Mesendoderm (in vitro differentiated cells): ENCODE measurements around the gene BFSP2.
A peak's percentile ranks its signal among the peaks of the same experiment; 100 is the strongest.
"Not testable (repeated sequence)": the region's sequence is repeated elsewhere in the genome, so short reads cannot be mapped to it uniquely, and the experiment has no call there.

Experiments used
- DNase-seq: peaks from one replicate; pipeline ENCODE4 v3.0.0; 2013
- H2AK5ac ChIP-seq: 2 replicates; pipeline ENCODE4 v1.6.1; 2013; ENCODE audit warnings: low read length, inconsistent platforms
- H2BK120ac ChIP-seq: 2 replicates; pipeline ENCODE4 v1.6.1; 2013; ENCODE audit warnings: low read depth, mild to moderate bottlenecking, low read length, moderate library complexity, mixed read lengths
- H2BK15ac ChIP-seq: replicated peaks from 2 replicates; pipeline ENCODE4 v1.6.1; 2013; ENCODE audit warnings: low read depth, mild to moderate bottlenecking, moderate library complexity
- H2BK5ac ChIP-seq: 2 replicates; pipeline ENCODE4 v1.6.1; 2013; ENCODE audit warnings: low read length, inconsistent platforms
- H3K18ac ChIP-seq: 2 replicates; pipeline ENCODE4 v1.6.1; 2013; ENCODE audit warnings: mild to moderate bottlenecking, low read length, mixed read lengths
- H3K23ac ChIP-seq: one replicate; pipeline ENCODE4 v1.6.1; 2013; ENCODE audit warnings: low read length
- H3K27ac ChIP-seq: 2 replicates; pipeline ENCODE4 v1.5.1; 2013; ENCODE audit warnings: low read depth, mild to moderate bottlenecking, inconsistent platforms, low read length, moderate library complexity
- H3K27me3 ChIP-seq: 2 replicates; pipeline ENCODE4 v1.6.1; 2013; ENCODE audit warnings: low read length, control low read depth, mild to moderate bottlenecking, inconsistent platforms; ENCODE audit not compliant: insufficient read depth, poor library complexity
- H3K36me3 ChIP-seq: 2 replicates; pipeline ENCODE4 v1.6.1; 2013; ENCODE audit warnings: low read length, inconsistent platforms; ENCODE audit not compliant: control insufficient read depth, insufficient read depth
- H3K4ac ChIP-seq: one replicate; pipeline ENCODE4 v1.6.1; 2013; ENCODE audit warnings: low read depth, mild to moderate bottlenecking, low read length, moderate library complexity
- H3K4me1 ChIP-seq: 2 replicates; pipeline ENCODE4 v1.6.1; 2013; ENCODE audit warnings: low read depth, low read length, inconsistent platforms; ENCODE audit not compliant: control insufficient read depth
- H3K4me2 ChIP-seq: 2 replicates; pipeline ENCODE4 v1.6.1; 2013; ENCODE audit warnings: low read length
- H3K4me3 ChIP-seq: 2 replicates; pipeline ENCODE4 v1.5.1; 2013; ENCODE audit warnings: mild to moderate bottlenecking, low read length
- H3K56ac ChIP-seq: one replicate; pipeline ENCODE4 v1.6.1; 2013; ENCODE audit warnings: low read length
- H3K79me1 ChIP-seq: 2 replicates; pipeline ENCODE4 v1.6.1; 2013; ENCODE audit warnings: low read length, inconsistent platforms
- H3K79me2 ChIP-seq: 2 replicates; pipeline ENCODE4 v1.6.1; 2013; ENCODE audit warnings: mild to moderate bottlenecking, low read length; ENCODE audit not compliant: control insufficient read depth, insufficient read depth
- H3K9ac ChIP-seq: 2 replicates; pipeline ENCODE4 v1.6.1; 2013; ENCODE audit warnings: low read length, inconsistent platforms
- H4K5ac ChIP-seq: one replicate; pipeline ENCODE4 v1.6.1; 2013; ENCODE audit warnings: low read length
- H4K8ac ChIP-seq: one replicate; pipeline ENCODE4 v1.6.1; 2013; ENCODE audit warnings: low read depth, mild to moderate bottlenecking, control low read depth, low read length, moderate library complexity
- WGBS: extraction: QIAGEN DNeasy Blood & Tissue Kit; methylation state at CpG from one replicate; pipeline ENCODE4 v1.1.7; 2013; ENCODE audit warnings: low lambda C conversion rate, missing lambda C conversion rate; ENCODE audit not compliant: insufficient coverage; ENCODE audit errors: extremely low coverage; 5-methylcytosine and 5-hydroxymethylcytosine counted together

Gene BFSP2

DNA sequence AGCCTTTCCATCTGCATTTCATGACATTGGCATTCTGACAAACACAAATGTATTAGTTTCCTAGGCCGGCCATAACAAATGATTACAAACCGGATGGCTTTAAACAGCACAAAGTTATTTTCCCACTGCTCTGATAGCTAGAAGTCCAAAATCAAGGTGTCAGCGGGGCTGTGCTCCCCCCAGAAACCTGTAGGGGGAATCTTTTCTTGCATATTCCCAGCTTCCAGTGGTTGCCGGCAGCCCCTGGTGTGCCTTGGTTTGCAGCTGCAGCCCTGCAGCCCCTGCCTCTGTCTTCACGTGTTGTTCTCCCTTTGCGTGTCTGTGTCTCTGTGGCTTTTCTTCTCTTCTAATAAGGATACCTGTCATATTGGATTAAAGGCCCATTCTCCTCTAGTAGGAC is 94.6 kb downstream of the BFSP2 start:
- Histone ChIP-seq H3K27me3 (no peaks in the 10 kb centered on the region), H3K18ac (no peak overlapping the region), H3K79me1 (no peaks in the 10 kb centered on the region), H2BK5ac (no peak overlapping the region), H3K4me3 (no peak overlapping the region), H3K56ac (no peak overlapping the region), H3K4me1 (no peaks in the 10 kb centered on the region), H3K79me2 (no peaks in the 10 kb centered on the region), H3K4ac (no peak overlapping the region), H2AK5ac (no peak overlapping the region), H3K4me2 (no peak overlapping the region), H2BK15ac (no peak overlapping the region), H3K23ac (no peak overlapping the region), H3K9ac (no peak overlapping the region), H4K5ac (no peak overlapping the region), H3K27ac (no peak overlapping the region), H2BK120ac (no peak overlapping the region), H3K36me3 (no peaks in the 10 kb centered on the region), H4K8ac (no peak overlapping the region)
- no CpG with 5 or more reads among the region's 6 CpGs for WGBS
- DNase-seq = peak; percentile 74

GRCh38 chr3:133502542-133502941 is 102.7 kb downstream of the BFSP2 start:
- H3K36me3 ChIP-seq, H3K23ac ChIP-seq, H2AK5ac ChIP-seq, H2BK5ac ChIP-seq, H3K4me1 ChIP-seq, H2BK15ac ChIP-seq, H3K4me3 ChIP-seq, H3K27ac ChIP-seq, H3K4ac ChIP-seq, H4K8ac ChIP-seq, H4K5ac ChIP-seq, H3K79me1 ChIP-seq, H3K79me2 ChIP-seq, DNase-seq, H3K9ac ChIP-seq, H3K18ac ChIP-seq, H2BK120ac ChIP-seq, H3K56ac ChIP-seq, H3K4me2 ChIP-seq, H3K27me3 ChIP-seq: not testable (repeated sequence)
- WGBS = no CpG with 5 or more reads among the region's 2 CpGs

- H3K4me1 ChIP-seq = no peaks in the 10 kb centered on the region
- no peak overlapping the region for H3K9ac ChIP-seq
- no peak overlapping the region for H3K4me2 ChIP-seq
- no peaks in the 10 kb centered on the region for H3K79me2 ChIP-seq
- H2BK5ac ChIP-seq = no peak overlapping the region
- DNase-seq = no peak
- H3K56ac ChIP-seq = no peak overlapping the region
- no peak overlapping the region for H4K5ac ChIP-seq
- no peak overlapping the region for H2BK15ac ChIP-seq
- no peak overlapping the region for H2BK120ac ChIP-seq
- no peak overlapping the region for H3K27ac ChIP-seq
- H3K18ac ChIP-seq = no peak overlapping the region
- no peak overlapping the region for H3K4ac ChIP-seq
- no peaks in the 10 kb centered on the region for H3K79me1 ChIP-seq
- no peak overlapping the region for H2AK5ac ChIP-seq
- H3K4me3 ChIP-seq = no peak overlapping the region
- H3K23ac ChIP-seq = no peak overlapping the region
- no peak overlapping the region for H4K8ac ChIP-seq
- no peaks in the 10 kb centered on the region for H3K27me3 ChIP-seq
- no peaks in the 10 kb centered on the region for H3K36me3 ChIP-seq
- WGBS = no CpG with 5 or more reads among the region's 1 CpG
Observed at GRCh38 chr3:133503409-133503808, 103.6 kb downstream of the BFSP2 start.

- Histone ChIP-seq H2BK5ac (no peak overlapping the region), H3K18ac (no peak overlapping the region), H3K79me1 (no peaks in the 10 kb centered on the region), H3K4ac (no peak overlapping the region), H2BK15ac (no peak overlapping the region), H3K9ac (no peak overlapping the region), H3K23ac (no peak overlapping the region), H3K4me1 (no peaks in the 10 kb centered on the region), H3K4me2 (no peak overlapping the region), H3K56ac (no peak overlapping the region), H3K4me3 (no peak overlapping the region), H3K27me3 (no peaks in the 10 kb centered on the region), H2BK120ac (no peak overlapping the region), H4K8ac (no peak overlapping the region), H3K36me3 (no peaks in the 10 kb centered on the region), H2AK5ac (no peak overlapping the region), H3K27ac (no peak overlapping the region), H4K5ac (no peak overlapping the region), H3K79me2 (no peaks in the 10 kb centered on the region)
- no peak for DNase-seq
- WGBS = no CpG with 5 or more reads among the region's 4 CpGs
Observed at GRCh38 chr3:133504736-133505135, 104.9 kb downstream of the BFSP2 start.

DNA sequence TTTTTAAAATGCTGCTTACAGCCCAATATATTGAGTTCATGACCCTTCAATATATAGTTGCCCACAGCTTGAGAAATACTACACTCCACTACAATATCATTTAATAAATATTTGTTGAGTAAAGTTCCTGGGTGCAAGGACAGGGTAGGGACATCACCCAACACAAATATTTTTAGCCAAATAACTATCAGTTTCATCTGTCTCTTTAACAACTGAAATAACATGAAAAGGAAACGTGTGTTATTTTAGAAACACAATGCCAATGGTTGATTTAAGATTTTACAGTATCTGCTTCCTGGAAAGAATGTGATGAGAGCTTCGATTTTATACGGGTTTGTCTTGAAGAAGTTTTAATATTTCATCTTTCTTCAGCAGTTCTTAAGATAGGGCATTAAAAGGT is 106.0 kb downstream of the BFSP2 start:
- H3K18ac ChIP-seq = no peak overlapping the region
- H3K27me3 ChIP-seq = no peaks in the 10 kb centered on the region
- H3K4me1 ChIP-seq = no peaks in the 10 kb centered on the region
- no peak overlapping the region for H3K4me3 ChIP-seq
- H3K23ac ChIP-seq = no peak overlapping the region
- H3K27ac ChIP-seq = no peak overlapping the region
- H2BK5ac ChIP-seq = no peak overlapping the region
- no peak overlapping the region for H4K5ac ChIP-seq
- H3K79me1 ChIP-seq = no peaks in the 10 kb centered on the region
- H2BK15ac ChIP-seq = no peak overlapping the region
- no peaks in the 10 kb centered on the region for H3K79me2 ChIP-seq
- no peaks in the 10 kb centered on the region for H3K36me3 ChIP-seq
- H3K4me2 ChIP-seq = no peak overlapping the region
- H3K4ac ChIP-seq = no peak overlapping the region
- H2BK120ac ChIP-seq = no peak overlapping the region
- no peak for DNase-seq
- no peak overlapping the region for H3K9ac ChIP-seq
- no peak overlapping the region for H3K56ac ChIP-seq
- no peak overlapping the region for H4K8ac ChIP-seq
- no peak overlapping the region for H2AK5ac ChIP-seq
- WGBS = no CpG with 5 or more reads among the region's 3 CpGs

GRCh38 chr3:133506215-133506901 is 106.5 kb downstream of the BFSP2 start:
- H3K9ac ChIP-seq = no peak overlapping the region
- no peaks in the 10 kb centered on the region for H3K27me3 ChIP-seq
- H3K4ac ChIP-seq = no peak overlapping the region
- H2BK5ac ChIP-seq = no peak overlapping the region
- H3K79me2 ChIP-seq = no peaks in the 10 kb centered on the region
- H3K4me2 ChIP-seq = no peak overlapping the region
- H3K18ac ChIP-seq = no peak overlapping the region
- H3K4me1 ChIP-seq = no peaks in the 10 kb centered on the region
- H2BK120ac ChIP-seq = no peak overlapping the region
- H2AK5ac ChIP-seq = no peak overlapping the region
- H3K23ac ChIP-seq = no peak overlapping the region
- no peak overlapping the region for H3K4me3 ChIP-seq
- H3K36me3 ChIP-seq = no peaks in the 10 kb centered on the region
- no CpG with 5 or more reads among the region's 9 CpGs for WGBS
- H3K27ac ChIP-seq = no peak overlapping the region
- no peaks in the 10 kb centered on the region for H3K79me1 ChIP-seq
- H3K56ac ChIP-seq = no peak overlapping the region
- no peak for DNase-seq
- no peak overlapping the region for H2BK15ac ChIP-seq
- no peak overlapping the region for H4K8ac ChIP-seq
- no peak overlapping the region for H4K5ac ChIP-seq
